Caco-2 (cell line): Measurements from ENCODE around the gene PEX5L. TPM values are rescaled to one million over a fixed set of nuclear protein-coding genes. Genes with fewer than 3 reads are reported as not detected.

Experiments used
- BruUV-seq: library from RNA; stranded (reverse); fragments of 400-500 nt; replicated peaks from 2 replicates; lab custom pipeline; 2021; lab: Mats Ljungman, UMichigan
- CTCF ChIA-PET: fragments of 300-600 bp; sonication (Branson Sonifier 250); formaldehyde crosslinking; loops from one replicate; lab custom pipeline; 2022; ENCODE audit warnings: antibody characterized with exemption; lab: Charles Lee
- POLR2A ChIA-PET: fragments of 300-600 bp; sonication (Branson Sonifier 250); formaldehyde crosslinking; loops from one replicate; lab custom pipeline; 2022; ENCODE audit warnings: antibody characterized with exemption; lab: Charles Lee
- DNase-seq, 2 experiments: peaks; one replicate each; pipeline versions ENCODE4 v3.0.0 to v3.0.0-alpha.2; 2020 to 2022
- H3K27me3 ChIP-seq: replicated peaks from 2 replicates; pipeline ENCODE4 v1.6.0; 2011; ENCODE audit warnings: low read length; ENCODE audit not compliant: control insufficient read depth, insufficient read depth
- H3K36me3 ChIP-seq: 2 replicates; pipeline ENCODE4 v1.5.1; 2011; ENCODE audit warnings: low read length; ENCODE audit not compliant: control insufficient read depth, insufficient read depth
- H3K4me1 ChIP-seq: fragments of 250-450 bp; sonication (Bioruptor Pico); 2 replicates; pipeline ENCODE4 v1.5.1; 2020; ENCODE audit warnings: mild to moderate bottlenecking
- H3K4me3 ChIP-seq: 2 replicates; pipeline ENCODE4 v1.5.1; 2011; ENCODE audit warnings: low read depth, mild to moderate bottlenecking, control low read depth, low read length
- H3K9me3 ChIP-seq: fragments of 250-450 bp; sonication (Bioruptor Pico); 2 replicates; pipeline ENCODE4 v1.5.1; 2020; ENCODE audit warnings: mild to moderate bottlenecking, moderate library complexity
- H3K27ac Mint-ChIP-seq: one replicate; pipeline ENCODE4 v1.8.0; 2022; ENCODE audit warnings: mixed read lengths; ENCODE audit not compliant: unreplicated experiment
- H3K27me3 Mint-ChIP-seq: one replicate; pipeline ENCODE4 v1.8.0; 2022; ENCODE audit warnings: mixed read lengths; ENCODE audit not compliant: insufficient read depth, unreplicated experiment
- H3K36me3 Mint-ChIP-seq: one replicate; pipeline ENCODE4 v1.8.0; 2022; ENCODE audit warnings: mild to moderate bottlenecking, mixed read lengths; ENCODE audit not compliant: insufficient read depth, unreplicated experiment
- H3K4me1 Mint-ChIP-seq: one replicate; pipeline ENCODE4 v1.8.0; 2022; ENCODE audit warnings: low read depth, mixed read lengths; ENCODE audit not compliant: unreplicated experiment
- H3K4me3 Mint-ChIP-seq: one replicate; pipeline ENCODE4 v1.8.0; 2022; ENCODE audit warnings: mild to moderate bottlenecking, moderate library complexity, mixed read lengths; ENCODE audit not compliant: unreplicated experiment
- H3K9me3 Mint-ChIP-seq: one replicate; pipeline ENCODE4 v1.8.0; 2022; ENCODE audit warnings: mixed read lengths; ENCODE audit not compliant: unreplicated experiment
- intact Hi-C: fragments of 100-400 bp; cut with micrococcal nuclease; formaldehyde crosslinking; loops from one replicate; pipeline ENCODE4 v1.10.0; 2022; ENCODE audit not compliant: unreplicated experiment
- total RNA-seq: library from RNA; stranded (reverse); gene quantifications from 2 replicates; pipeline ENCODE4 v1.2.3, GENCODE V29; 2022
- TF ChIP-seq, protein P1 (sequence below), 2 experiments: fragments of 200-600 bp in 1 of 2; IDR thresholded peaks; 1 replicate in 1 of 2; 2 replicates in 1 of 2; pipeline versions ENCODE4 v1.5.1 to v1.8.0; 2011 to 2022; ENCODE audit warnings: antibody characterized with exemption in 1 of 2, control low read depth in 1 of 2, inconsistent platforms in 1 of 2, low read depth in 1 of 2, low read length in 1 of 2, mild to moderate bottlenecking in 1 of 2, moderate library complexity in 1 of 2; ENCODE audit not compliant: insufficient read depth in 1 of 2, severe bottlenecking in 1 of 2, unreplicated experiment in 1 of 2

PEX5L gene
- total RNA-seq, 1 experiment from 2014 or later, result not detected

- peaks cover 6% of the 10 kb centered on the region for H3K9me3 Mint-ChIP-seq
These were observed 36.0 kb upstream of the PEX5L start for GRCh38 chr3:180072786-180073185.

GRCh38 chr3:180070925-180071324, 34.2 kb upstream of the PEX5L start:
- Mint-ChIP-seq H3K4me1 (no peaks in the 10 kb centered on the region), H3K4me3 (no peak overlapping the region), H3K27ac (no peak overlapping the region), H3K27me3 (peaks cover 2% of the 10 kb centered on the region), H3K36me3 (no peaks in the 10 kb centered on the region), H3K9me3 (no peaks in the 10 kb centered on the region)
- H3K9me3 ChIP-seq, result no peaks in the 10 kb centered on the region
- H3K27me3 ChIP-seq, result no peaks in the 10 kb centered on the region
- no peaks in the 10 kb centered on the region for H3K36me3 ChIP-seq
- H3K4me3 ChIP-seq, result no peak overlapping the region
- ChIA-PET POLR2A (no interaction called here), CTCF (no interaction called here)
- H3K4me1 ChIP-seq, result no peaks in the 10 kb centered on the region
- DNase-seq, result no peak
- TF ChIP-seq, protein P1, sequence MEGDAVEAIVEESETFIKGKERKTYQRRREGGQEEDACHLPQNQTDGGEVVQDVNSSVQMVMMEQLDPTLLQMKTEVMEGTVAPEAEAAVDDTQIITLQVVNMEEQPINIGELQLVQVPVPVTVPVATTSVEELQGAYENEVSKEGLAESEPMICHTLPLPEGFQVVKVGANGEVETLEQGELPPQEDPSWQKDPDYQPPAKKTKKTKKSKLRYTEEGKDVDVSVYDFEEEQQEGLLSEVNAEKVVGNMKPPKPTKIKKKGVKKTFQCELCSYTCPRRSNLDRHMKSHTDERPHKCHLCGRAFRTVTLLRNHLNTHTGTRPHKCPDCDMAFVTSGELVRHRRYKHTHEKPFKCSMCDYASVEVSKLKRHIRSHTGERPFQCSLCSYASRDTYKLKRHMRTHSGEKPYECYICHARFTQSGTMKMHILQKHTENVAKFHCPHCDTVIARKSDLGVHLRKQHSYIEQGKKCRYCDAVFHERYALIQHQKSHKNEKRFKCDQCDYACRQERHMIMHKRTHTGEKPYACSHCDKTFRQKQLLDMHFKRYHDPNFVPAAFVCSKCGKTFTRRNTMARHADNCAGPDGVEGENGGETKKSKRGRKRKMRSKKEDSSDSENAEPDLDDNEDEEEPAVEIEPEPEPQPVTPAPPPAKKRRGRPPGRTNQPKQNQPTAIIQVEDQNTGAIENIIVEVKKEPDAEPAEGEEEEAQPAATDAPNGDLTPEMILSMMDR (IDR thresholded peaks at IDR 0.05; ENCODE audit: insufficient read depth in 1 of 2, low read depth in 1 of 2, low read length in 1 of 2, severe bottlenecking in 1 of 2, unreplicated experiment in 1 of 2), result no peak
- intact Hi-C loops, result no loop called here
- no TSS peak for BruUV-seq

More at GRCh38 chr3:180072786-180073185, 36.0 kb upstream of the PEX5L start:
- no peak for DNase-seq
- no TSS peak for BruUV-seq
- no peaks in the 10 kb centered on the region for H3K36me3 Mint-ChIP-seq
- Histone ChIP-seq H3K27me3 (no peaks in the 10 kb centered on the region), H3K36me3 (no peaks in the 10 kb centered on the region), H3K4me1 (no peaks in the 10 kb centered on the region), H3K4me3 (no peak overlapping the region), H3K9me3 (no peaks in the 10 kb centered on the region)
- no peak overlapping the region for H3K4me3 Mint-ChIP-seq
- CTCF ChIA-PET, result no interaction called here
- TF ChIP-seq, protein P1 (IDR thresholded peaks at IDR 0.05; ENCODE audit: insufficient read depth in 1 of 2, low read depth in 1 of 2, low read length in 1 of 2, severe bottlenecking in 1 of 2, unreplicated experiment in 1 of 2), result no peak
- H3K27me3 Mint-ChIP-seq, result peaks cover 4% of the 10 kb centered on the region
- intact Hi-C loops, result no loop called here
- POLR2A ChIA-PET, result no interaction called here
- no peak overlapping the region for H3K27ac Mint-ChIP-seq
- H3K4me1 Mint-ChIP-seq, result no peaks in the 10 kb centered on the region

DNA sequence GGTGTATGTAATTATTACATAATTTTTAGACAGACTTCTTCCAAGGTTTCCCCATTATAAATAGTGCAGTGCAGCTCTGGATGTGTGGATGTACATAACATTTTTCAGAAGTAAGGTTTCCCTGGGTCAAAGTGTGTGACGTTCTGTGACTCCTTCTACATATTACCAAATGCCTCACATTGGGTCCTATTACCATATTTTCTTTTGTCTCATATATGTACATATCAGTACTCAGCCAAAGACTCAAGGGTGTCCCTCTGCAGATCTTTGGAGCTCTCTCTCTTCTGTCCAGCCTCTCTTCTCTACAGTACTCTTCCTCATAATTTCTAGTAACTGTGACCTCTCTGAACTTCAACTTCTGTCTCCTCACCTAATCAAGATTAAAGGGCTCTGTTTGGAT, 31.3 kb upstream of the PEX5L start:
- intact Hi-C loops, result no loop called here
- DNase-seq, result no peak
- H3K4me1 Mint-ChIP-seq, result no peaks in the 10 kb centered on the region
- no peak overlapping the region for H3K4me3 Mint-ChIP-seq
- ChIA-PET POLR2A (no interaction called here), CTCF (no interaction called here)
- H3K4me1 ChIP-seq, result no peaks in the 10 kb centered on the region
- H3K9me3 ChIP-seq, result no peaks in the 10 kb centered on the region
- BruUV-seq, result no TSS peak
- H3K27me3 Mint-ChIP-seq, result peaks cover 2% of the 10 kb centered on the region
- H3K36me3 Mint-ChIP-seq, result no peaks in the 10 kb centered on the region
- TF ChIP-seq, protein P1 (IDR thresholded peaks at IDR 0.05; ENCODE audit: insufficient read depth in 1 of 2, low read depth in 1 of 2, low read length in 1 of 2, severe bottlenecking in 1 of 2, unreplicated experiment in 1 of 2), result no peak
- H3K4me3 ChIP-seq, result no peak overlapping the region
- no peaks in the 10 kb centered on the region for H3K9me3 Mint-ChIP-seq
- H3K36me3 ChIP-seq, result no peaks in the 10 kb centered on the region
- no peaks in the 10 kb centered on the region for H3K27me3 ChIP-seq
- no peak overlapping the region for H3K27ac Mint-ChIP-seq
